ENCODE data around the gene HLA-DPB1.

DNA sequence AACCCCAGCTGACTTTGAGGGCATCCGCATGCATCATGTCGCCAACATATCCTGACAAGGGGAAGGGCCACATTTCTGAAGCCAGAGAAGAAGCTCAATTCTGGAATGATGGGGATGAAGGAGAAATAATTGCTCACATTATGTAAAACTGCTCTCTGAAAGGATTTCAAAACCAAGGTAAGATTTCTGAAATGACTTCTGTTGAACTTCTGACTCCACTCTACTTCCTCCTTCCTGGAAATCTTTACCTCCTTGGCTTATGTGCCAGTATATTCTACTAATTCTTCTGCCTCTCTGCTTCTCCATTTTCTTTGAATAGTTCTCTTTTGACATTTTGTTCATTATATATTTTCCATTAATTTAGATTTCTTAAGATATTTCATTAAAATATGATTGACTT, 31.9 kb downstream of the HLA-DPB1 start:
- no peak for TF ChIP-seq POLR2AphosphoS5 (IDR thresholded peaks at IDR 0.05; ENCODE audit: low read depth, low read length)
- TF ChIP-seq POLR2A (IDR thresholded peaks at IDR 0.05; ENCODE audit: low read depth, low read length) = no peak
